HG03442 (cell line): ENCODE data around the gene BANF1.
A peak's percentile ranks its signal among the peaks of the same experiment; 100 is the strongest.

Experiments used
- ATAC-seq: cut with Tn5 transposase; IDR thresholded peaks from one replicate; pipeline ENCODE4 v1.9.1; 2021; ENCODE audit warnings: mild to moderate bottlenecking, moderate library complexity; ENCODE audit not compliant: unreplicated experiment

Gene BANF1

DNA sequence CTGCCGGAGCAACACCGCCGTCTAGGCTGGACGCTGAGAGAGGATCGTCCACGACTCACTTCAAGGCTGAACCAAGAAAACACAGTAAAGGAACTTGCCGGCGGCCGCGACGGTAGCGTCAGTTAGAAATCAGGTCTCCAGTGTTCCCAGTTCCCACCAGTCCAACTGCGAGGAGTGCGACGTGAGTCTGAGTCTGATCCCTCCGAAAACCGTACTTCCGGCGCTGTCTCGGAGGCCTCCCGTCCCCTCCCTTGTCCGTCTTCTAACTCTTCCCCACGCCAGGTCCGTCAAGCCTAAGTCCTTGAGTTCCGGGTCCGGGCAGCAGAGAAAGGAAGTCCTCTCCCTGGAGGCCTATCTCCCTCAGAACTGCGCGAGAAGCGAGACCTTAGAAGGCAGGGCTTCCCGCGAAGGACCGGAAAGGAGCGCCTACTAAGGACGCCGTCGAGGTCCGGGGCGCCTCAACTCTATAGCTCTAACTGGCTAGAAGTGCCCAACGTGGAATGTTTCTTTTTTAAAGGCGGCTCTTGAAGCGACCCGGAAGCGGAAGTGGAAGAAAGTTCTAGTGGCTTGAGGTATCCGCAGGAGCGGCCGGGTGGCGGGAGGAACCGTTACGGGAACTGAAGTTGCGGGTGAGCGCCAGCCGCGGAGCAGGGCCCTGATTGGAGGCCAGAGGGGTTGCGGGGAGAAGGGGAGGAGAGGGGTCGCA lies at the start of gene BANF1, which contains the start of gene EIF1AD:
Gene BANF1 (plus strand): TSS at position 562 of the 706 bp plus-strand sequence. CDS start 748 bp downstream, outside the sequence.
Gene EIF1AD (minus strand): TSS at position 216 of the 706 bp plus-strand sequence. CDS start 1,768 bp downstream, outside the sequence.
- peak; percentile 72 for ATAC-seq

DNA sequence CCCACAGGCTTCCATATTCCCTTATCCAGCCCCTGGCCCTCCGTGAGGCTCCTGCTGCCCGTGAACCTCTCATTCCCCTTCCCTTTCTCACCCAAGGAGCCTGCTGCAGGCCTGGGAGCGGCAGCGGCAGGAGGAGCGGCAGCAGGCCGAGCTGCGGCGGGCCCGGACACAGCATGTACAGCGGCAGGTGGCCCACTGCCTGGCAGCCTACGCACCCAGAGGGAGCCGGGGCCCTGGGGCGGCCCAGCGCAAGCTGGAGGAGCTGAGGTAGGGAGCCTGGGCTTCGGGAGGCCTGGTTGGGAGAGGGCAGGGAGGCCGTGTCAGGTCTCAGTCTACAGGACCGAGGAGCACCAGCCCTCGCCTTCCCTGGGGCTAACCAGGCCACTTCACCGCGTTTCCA lies 48.8 kb upstream of the BANF1 start:
- ATAC-seq, result no peak

DNA sequence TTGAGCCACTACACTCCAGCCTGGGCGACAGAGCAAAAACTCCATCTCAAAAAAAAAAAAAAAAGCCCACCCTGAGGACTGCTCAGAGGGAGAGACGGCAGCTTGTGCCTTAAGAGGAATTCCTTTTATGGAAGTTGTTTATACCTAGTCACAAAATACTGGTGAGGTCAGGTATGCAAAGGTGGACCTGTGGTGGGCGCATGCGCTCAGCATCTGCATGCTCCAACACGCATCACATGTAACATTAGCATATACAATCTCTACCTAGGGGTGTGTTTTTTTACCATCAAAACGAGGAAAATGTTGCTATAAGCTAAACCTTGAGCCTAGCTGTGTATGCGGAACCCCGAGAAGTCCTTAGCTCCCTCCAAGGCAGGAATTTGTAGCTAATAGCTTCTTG lies 47.5 kb upstream of the BANF1 start:
- ATAC-seq, result no peak

GRCh38 chr11:65958291-65958690 lies 44.0 kb upstream of the BANF1 start:
- ATAC-seq, result no peak

- no peak for ATAC-seq
These were observed 43.4 kb upstream of the BANF1 start for GRCh38 chr11:65958774-65959420.

GRCh38 chr11:65960824-65961266 lies 41.5 kb upstream of the BANF1 start:
- no peak for ATAC-seq

GRCh38 chr11:65961267-65962140 lies 40.8 kb upstream of the BANF1 start, which contains the start of gene SART1:
TSS of gene SART1 (plus strand) at chr11:65961734. CDS start at chr11:65961781, 47 bp downstream.
- ATAC-seq, result peak; percentile 81

DNA sequence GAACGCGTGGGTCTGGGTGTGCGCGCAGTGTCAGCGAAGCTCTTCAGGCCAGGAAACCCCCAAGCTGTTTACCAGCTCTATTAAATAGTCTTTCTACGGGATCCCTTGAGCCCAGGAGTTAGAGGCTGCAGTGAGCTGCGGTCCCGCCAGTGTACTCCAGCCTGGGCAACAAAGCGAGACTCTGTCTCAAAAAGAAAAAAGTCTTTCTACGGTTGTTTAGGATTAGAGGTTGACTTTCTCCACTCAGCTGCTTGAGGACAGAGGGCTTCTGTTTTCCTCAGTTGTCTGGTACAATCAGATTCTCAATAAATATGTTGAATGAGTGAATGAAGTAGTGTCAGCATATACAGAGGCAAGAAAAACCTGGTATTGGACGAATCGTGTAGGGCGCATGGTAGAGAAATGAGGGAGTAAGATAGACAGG lies 40.1 kb upstream of the BANF1 start:
- no peak for ATAC-seq

DNA sequence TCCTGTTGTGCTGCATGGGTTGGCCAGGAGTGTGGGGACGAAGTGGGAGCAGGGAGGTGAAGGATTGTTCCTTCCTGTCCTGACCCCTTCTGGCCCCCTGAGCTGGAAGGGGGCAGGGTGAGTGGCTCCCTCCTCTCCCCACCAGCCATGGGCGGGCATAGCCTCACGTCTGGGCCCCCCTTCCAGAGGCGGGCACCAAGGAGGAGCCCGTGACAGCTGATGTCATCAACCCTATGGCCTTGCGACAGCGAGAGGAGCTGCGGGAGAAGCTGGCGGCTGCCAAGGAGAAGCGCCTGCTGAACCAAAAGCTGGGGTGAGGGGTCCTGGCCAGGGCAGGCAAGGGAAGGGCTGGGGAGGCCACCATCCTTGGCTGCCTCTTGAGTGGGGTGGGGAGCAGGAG lies 37.4 kb upstream of the BANF1 start:
- no peak for ATAC-seq

DNA sequence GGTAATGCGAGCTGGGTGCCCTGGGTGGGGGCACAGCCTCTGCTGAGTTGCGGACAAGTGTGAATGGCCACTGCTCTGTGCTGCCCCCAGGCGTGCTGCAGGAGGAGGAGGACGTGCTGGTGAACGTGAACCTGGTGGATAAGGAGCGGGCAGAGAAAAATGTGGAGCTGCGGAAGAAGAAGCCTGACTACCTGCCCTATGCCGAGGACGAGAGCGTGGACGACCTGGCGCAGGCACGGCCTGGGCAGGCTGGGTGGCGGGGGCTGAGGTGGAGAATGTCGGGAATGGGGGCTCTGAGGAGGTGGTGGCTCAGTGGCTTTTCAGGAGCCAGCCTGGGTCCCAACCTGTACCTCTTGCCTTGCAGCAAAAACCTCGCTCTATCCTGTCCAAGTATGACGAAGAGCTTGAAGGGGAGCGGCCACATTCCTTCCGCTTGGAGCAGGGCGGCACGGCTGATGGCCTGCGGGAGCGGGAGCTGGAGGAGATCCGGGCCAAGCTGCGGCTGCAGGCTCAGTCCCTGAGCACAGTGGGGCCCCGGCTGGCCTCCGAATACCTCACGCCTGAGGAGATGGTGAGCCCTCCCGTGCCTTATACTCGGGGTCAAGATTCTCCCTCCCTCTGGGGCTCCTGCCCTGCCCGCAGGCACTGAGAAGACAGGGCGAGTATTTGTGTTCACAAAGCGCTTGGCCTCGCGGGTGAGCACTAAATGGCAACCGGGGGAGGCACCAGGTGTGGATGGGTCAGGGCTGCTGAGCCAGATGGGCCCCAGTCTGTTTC lies 36.1 kb upstream of the BANF1 start:
- ATAC-seq, result no peak

- ATAC-seq, result no peak
These were observed 34.9 kb upstream of the BANF1 start for GRCh38 chr11:65967329-65967934.

- no peak for ATAC-seq
These were observed 33.5 kb upstream of the BANF1 start for GRCh38 chr11:65968600-65969482.

DNA sequence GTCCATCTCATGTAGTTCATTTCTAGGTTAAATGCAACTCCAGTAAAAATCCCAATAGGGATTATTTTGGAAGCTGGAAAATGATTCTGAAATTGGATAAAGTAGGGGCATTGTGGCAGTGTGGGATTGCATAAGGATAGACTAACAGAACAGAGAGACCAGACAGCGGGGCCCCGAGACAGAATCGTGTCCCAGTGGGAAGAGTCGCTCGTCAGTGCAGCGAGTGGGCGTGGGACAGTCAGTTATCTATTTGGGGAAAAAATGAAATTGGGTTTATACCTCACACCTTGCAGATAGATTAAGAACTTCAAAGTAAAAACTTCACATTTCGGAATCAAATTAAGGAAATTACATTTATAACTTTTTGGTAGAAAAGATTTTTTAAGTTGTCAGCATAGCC lies 30.2 kb upstream of the BANF1 start:
- no peak for ATAC-seq

- ATAC-seq, result no peak
These were observed 28.7 kb upstream of the BANF1 start for GRCh38 chr11:65973439-65974110.

DNA sequence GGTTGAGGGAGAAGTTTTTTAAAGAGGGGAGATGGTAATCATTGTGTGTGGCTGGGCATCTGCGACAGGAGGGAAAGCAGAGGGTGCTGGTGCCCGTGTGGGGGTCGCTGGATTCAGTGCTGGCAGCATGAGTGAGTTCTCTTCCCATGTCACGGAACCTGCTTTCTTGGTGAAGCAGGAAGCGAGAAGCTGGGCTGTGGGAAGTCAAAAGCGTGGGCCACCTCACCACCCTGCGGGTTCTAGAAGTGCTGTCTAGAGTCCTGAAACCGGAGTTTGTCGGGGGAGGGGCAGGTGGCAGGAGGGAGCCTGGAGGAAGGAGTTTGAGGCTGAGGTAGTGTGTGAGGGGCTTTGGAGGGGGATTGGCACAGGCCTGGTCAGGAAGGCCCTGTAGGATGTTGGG lies 26.5 kb upstream of the BANF1 start:
- ATAC-seq, result no peak

DNA sequence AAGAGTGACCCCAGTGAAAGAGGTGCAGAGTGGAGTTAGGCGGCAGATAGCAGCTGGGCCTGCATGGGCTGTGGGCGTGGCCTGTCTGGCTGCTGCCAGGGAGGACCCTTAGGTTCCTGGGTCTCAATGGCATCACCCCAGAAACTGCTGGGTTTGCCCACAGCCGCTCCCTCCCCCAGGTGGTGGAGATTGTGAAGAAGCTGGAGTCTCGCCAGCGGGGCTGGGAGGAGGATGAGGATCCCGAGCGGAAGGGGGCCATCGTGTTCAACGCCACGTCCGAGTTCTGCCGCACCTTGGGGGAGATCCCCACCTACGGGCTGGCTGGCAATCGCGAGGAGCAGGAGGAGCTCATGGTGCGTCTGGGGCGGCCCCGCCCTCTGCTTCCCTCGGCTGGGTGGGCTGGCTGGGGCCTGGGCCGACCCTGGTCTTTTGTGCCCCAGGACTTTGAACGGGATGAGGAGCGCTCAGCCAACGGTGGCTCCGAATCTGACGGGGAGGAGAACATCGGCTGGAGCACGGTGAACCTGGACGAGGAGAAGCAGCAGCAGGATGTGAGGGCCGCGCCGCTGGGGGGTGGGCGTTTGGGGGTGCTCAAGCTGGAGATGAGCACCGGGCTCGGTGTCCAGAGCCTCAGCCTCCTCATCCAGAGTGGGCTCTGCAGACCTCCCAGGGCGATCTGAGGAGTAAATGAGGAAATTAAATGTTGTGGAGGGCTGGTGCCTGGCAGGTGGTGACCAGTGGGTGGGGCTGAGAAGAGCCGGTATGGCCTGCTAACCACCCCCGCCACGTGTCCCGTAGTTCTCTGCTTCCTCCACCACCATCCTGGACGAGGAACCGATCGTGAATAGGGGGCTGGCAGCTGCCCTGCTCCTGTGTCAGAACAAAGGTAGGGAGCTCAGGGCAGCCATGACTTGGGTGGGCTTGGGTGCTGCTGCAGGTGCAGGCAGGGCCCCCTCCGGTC lies 25.8 kb upstream of the BANF1 start:
- ATAC-seq, result no peak

- no peak for ATAC-seq
These were observed 24.5 kb upstream of the BANF1 start for GRCh38 chr11:65977621-65978390.
